Measurements from ENCODE around the gene PYDC2.

- TF ChIP-seq, protein P1, sequence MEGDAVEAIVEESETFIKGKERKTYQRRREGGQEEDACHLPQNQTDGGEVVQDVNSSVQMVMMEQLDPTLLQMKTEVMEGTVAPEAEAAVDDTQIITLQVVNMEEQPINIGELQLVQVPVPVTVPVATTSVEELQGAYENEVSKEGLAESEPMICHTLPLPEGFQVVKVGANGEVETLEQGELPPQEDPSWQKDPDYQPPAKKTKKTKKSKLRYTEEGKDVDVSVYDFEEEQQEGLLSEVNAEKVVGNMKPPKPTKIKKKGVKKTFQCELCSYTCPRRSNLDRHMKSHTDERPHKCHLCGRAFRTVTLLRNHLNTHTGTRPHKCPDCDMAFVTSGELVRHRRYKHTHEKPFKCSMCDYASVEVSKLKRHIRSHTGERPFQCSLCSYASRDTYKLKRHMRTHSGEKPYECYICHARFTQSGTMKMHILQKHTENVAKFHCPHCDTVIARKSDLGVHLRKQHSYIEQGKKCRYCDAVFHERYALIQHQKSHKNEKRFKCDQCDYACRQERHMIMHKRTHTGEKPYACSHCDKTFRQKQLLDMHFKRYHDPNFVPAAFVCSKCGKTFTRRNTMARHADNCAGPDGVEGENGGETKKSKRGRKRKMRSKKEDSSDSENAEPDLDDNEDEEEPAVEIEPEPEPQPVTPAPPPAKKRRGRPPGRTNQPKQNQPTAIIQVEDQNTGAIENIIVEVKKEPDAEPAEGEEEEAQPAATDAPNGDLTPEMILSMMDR (IDR thresholded peaks at IDR 0.05) = no peak
- TF ChIP-seq POLR2A (IDR thresholded peaks at IDR 0.05) = no peak
These were observed 16.4 kb upstream of the PYDC2 start for GRCh38 chr3:191444569-191444968.
